Loucy (cell line): ENCODE data around the gene SSH2.

Source experiments
- H2AFZ ChIP-seq: fragments of 200-600 bp; sonication (generic); 2 replicates; pipeline ENCODE4 v1.6.0; 2016; ENCODE audit warnings: antibody characterized with exemption, mild to moderate bottlenecking, low read length, moderate library complexity
- H3F3A ChIP-seq: fragments of 200-600 bp; 2 replicates; pipeline ENCODE4 v1.6.0; 2016; ENCODE audit warnings: antibody characterized with exemption, low read depth, mild to moderate bottlenecking
- H3K27me3 ChIP-seq: fragments of 200-600 bp; sonication (generic); 2 replicates; pipeline ENCODE4 v1.6.1; 2014; ENCODE audit warnings: low read length, mild to moderate bottlenecking; ENCODE audit not compliant: insufficient read depth, poor library complexity, severe bottlenecking
- H3K36me3 ChIP-seq: fragments of 200-600 bp; sonication (generic); 2 replicates; pipeline ENCODE4 v1.6.1; 2016; ENCODE audit warnings: low read length; ENCODE audit not compliant: insufficient read depth
- H3K4me1 ChIP-seq: fragments of 200-600 bp; sonication (generic); 2 replicates; pipeline ENCODE4 v1.5.1; 2014; ENCODE audit warnings: low read length, mild to moderate bottlenecking; ENCODE audit not compliant: insufficient read depth, poor library complexity, severe bottlenecking
- H3K4me2 ChIP-seq: fragments of 200-600 bp; sonication (generic); 2 replicates; pipeline ENCODE4 v1.6.0; 2014; ENCODE audit warnings: antibody characterized with exemption, low read length, low read depth, mild to moderate bottlenecking; ENCODE audit not compliant: poor library complexity, severe bottlenecking
- H3K4me3 ChIP-seq: fragments of 200-600 bp; sonication (generic); 2 replicates; pipeline ENCODE4 v1.5.1; 2014; ENCODE audit warnings: low read length, mild to moderate bottlenecking, mixed read lengths; ENCODE audit not compliant: poor library complexity, severe bottlenecking
- H3K79me2 ChIP-seq: fragments of 200-600 bp; sonication (generic); 2 replicates; pipeline ENCODE4 v1.6.1; 2014; ENCODE audit warnings: low read length; ENCODE audit not compliant: insufficient read depth
- H3K9ac ChIP-seq: fragments of 200-600 bp; sonication (generic); 2 replicates; pipeline ENCODE4 v1.6.0; 2014; ENCODE audit warnings: mild to moderate bottlenecking, low read depth, low read length, moderate library complexity; ENCODE audit not compliant: poor library complexity, severe bottlenecking
- H3K9me2 ChIP-seq: fragments of 200-600 bp; sonication (generic); replicated peaks from 2 replicates; pipeline ENCODE4 v1.6.1; 2016; ENCODE audit warnings: low read depth, low read length, mixed read lengths
- H3K9me3 ChIP-seq: fragments of 200-600 bp; sonication (generic); 2 replicates; pipeline ENCODE4 v1.6.1; 2014; ENCODE audit warnings: mild to moderate bottlenecking, antibody characterized with exemption, low read length, low read depth; ENCODE audit not compliant: insufficient read depth
- H4K20me1 ChIP-seq: fragments of 200-600 bp; sonication (generic); 2 replicates; pipeline ENCODE4 v1.6.0; 2014; ENCODE audit warnings: antibody characterized with exemption, low read length, mild to moderate bottlenecking; ENCODE audit not compliant: insufficient read depth, poor library complexity, severe bottlenecking
- EZH2phosphoT487 ChIP-seq: fragments of 200-600 bp; IDR thresholded peaks from 2 replicates; pipeline ENCODE4 v1.6.1; 2018; ENCODE audit warnings: antibody characterized with exemption, mild to moderate bottlenecking, moderate library complexity, borderline replicate concordance
- TF ChIP-seq, protein P1 (sequence below): fragments of 200-600 bp; sonication (generic); conservative IDR thresholded peaks from 2 replicates; pipeline ENCODE4 v1.5.1; 2014; ENCODE audit warnings: mild to moderate bottlenecking, antibody characterized with exemption, low read length

SSH2 gene

DNA sequence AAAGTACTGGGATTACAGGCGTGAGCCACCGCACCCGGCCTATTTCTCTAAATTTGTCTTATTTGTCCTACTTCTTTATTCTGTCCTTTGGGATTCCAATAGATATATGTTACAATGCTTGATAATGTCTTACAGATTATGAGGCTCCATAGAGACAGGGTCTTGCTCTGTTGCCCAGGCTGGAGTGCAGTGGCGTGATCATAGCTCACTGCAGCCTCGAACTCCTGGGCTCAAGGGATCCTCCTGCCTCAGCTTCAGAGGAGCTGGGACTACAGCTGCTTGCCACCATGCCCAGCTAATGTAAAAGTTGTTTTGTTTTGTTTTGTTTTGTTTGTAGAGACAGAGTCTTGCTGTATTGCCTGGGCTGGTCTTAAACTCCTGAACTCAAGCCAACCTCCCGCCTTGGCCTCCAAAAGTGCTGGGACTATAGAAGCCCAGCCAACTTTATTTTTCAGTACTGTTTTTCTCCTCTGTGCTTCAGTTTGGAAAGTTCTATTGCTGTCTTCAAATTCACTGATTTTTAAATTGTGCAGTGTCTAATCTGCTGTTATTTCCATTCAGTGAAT lies 326.8 kb downstream of the SSH2 start:
- no peaks in the 10 kb centered on the region for H3K9me2 ChIP-seq
- no peaks in the 10 kb centered on the region for H3K27me3 ChIP-seq
- H3K79me2 ChIP-seq: no peaks in the 10 kb centered on the region
- no peak overlapping the region for H2AFZ ChIP-seq
- H3K36me3 ChIP-seq: no peaks in the 10 kb centered on the region
- no peak for TF ChIP-seq EZH2phosphoT487
- TF ChIP-seq, protein P1, sequence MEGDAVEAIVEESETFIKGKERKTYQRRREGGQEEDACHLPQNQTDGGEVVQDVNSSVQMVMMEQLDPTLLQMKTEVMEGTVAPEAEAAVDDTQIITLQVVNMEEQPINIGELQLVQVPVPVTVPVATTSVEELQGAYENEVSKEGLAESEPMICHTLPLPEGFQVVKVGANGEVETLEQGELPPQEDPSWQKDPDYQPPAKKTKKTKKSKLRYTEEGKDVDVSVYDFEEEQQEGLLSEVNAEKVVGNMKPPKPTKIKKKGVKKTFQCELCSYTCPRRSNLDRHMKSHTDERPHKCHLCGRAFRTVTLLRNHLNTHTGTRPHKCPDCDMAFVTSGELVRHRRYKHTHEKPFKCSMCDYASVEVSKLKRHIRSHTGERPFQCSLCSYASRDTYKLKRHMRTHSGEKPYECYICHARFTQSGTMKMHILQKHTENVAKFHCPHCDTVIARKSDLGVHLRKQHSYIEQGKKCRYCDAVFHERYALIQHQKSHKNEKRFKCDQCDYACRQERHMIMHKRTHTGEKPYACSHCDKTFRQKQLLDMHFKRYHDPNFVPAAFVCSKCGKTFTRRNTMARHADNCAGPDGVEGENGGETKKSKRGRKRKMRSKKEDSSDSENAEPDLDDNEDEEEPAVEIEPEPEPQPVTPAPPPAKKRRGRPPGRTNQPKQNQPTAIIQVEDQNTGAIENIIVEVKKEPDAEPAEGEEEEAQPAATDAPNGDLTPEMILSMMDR: no peak
- H3K9me3 ChIP-seq: no peaks in the 10 kb centered on the region
- H3K9ac ChIP-seq: no peak overlapping the region
- H3K4me3 ChIP-seq: no peak overlapping the region
- H4K20me1 ChIP-seq: no peaks in the 10 kb centered on the region
- H3K4me2 ChIP-seq: no peak overlapping the region
- H3F3A ChIP-seq: no peaks in the 10 kb centered on the region
- H3K4me1 ChIP-seq: no peaks in the 10 kb centered on the region

DNA sequence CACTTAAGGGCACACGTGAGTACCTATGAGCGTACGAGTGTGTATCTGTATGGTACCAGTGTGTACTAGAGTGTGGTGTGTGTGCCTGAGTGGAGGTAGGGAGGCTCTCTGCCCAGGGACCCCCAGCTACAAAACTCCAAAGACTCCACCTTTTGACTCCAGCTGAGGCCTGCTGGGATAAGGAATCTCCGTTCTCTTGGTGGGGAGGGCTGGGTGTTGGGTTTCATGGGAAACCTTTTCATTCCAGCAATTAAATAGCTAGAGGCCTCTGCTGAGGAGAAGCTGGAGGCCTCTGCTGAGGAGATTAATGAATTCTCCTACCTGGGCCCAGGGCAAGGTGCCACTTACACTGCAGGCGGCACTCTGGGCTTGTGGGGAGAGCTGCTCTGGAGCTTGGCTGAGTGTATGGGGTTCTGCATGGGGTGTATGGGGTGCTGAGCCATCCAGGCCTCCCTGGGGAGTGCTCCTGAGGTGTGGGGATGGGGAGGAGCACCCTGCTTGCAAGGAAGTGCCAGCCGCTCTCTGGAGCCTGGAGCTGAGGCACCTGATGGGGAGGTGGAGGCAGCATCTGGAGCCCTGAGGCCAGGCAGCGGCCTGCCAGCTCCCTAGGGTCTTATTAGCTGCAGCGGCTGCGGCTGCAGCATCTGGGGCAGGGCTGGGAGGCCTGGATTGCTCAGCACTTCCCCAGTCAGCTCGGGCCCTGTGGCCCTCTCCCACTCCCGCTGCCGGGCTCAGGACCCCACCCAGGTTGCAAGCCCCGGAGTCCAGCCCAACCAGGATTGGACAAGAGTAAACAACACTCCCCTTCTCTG lies 332.5 kb downstream of the SSH2 start:
- Histone ChIP-seq H3K9ac (no peak overlapping the region), H4K20me1 (no peaks in the 10 kb centered on the region), H2AFZ (no peak overlapping the region), H3K9me3 (no peaks in the 10 kb centered on the region), H3K4me1 (peaks cover 7% of the 10 kb centered on the region), H3F3A (no peaks in the 10 kb centered on the region), H3K9me2 (no peaks in the 10 kb centered on the region), H3K4me3 (no peak overlapping the region), H3K36me3 (no peaks in the 10 kb centered on the region), H3K27me3 (no peaks in the 10 kb centered on the region), H3K79me2 (no peaks in the 10 kb centered on the region), H3K4me2 (no peak overlapping the region)
- TF ChIP-seq EZH2phosphoT487: no peak
- TF ChIP-seq, protein P1: no peak

DNA sequence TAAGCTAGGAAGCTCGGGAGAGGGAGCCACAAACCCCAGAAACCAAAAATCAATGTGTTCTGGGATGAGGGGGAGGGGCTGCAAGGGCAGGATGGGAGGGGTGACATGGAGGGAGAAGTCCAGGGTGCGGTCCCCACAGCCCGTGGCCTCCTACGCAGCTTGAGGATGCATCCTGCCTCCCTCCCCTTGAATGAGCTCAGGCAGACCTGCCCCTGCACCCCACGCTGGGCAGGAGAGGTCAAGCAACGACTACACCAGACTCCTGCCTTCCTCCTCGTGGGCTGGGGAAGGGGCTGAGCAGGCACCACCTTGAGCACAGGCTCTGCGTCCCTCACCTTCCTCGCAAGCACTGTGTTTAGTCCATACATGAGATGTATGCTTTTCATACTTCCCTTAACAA lies 333.2 kb downstream of the SSH2 start:
- Histone ChIP-seq H3K36me3 (no peaks in the 10 kb centered on the region), H3K4me1 (peaks cover 15% of the 10 kb centered on the region), H3F3A (no peaks in the 10 kb centered on the region), H3K4me2 (no peak overlapping the region), H3K27me3 (no peaks in the 10 kb centered on the region), H3K9me2 (no peaks in the 10 kb centered on the region), H3K9ac (no peak overlapping the region), H2AFZ (no peak overlapping the region), H3K79me2 (no peaks in the 10 kb centered on the region), H3K9me3 (no peaks in the 10 kb centered on the region), H4K20me1 (no peaks in the 10 kb centered on the region), H3K4me3 (no peak overlapping the region)
- TF ChIP-seq, protein P1: no peak
- TF ChIP-seq EZH2phosphoT487: no peak
